HepG2 (cell line): ENCODE results near the gene RHD. TPM values are rescaled to one million over a fixed set of nuclear protein-coding genes. Genes with fewer than 3 reads are reported as not detected.

Experiments
- polyA plus RNA-seq, 8 experiments: library from polyadenylated mRNA; depleted of rRNA in 3 of 8; stranded (reverse) in 7 of 8; unstranded in 1 of 8; fragments of >200 nt; fragmentation: Illumina TruSeq in 4 of 8; extraction: Trizol in 4 of 8; gene quantifications; 2 replicates each; pipeline versions ENCODE4 v1.2.1 to v1.2.3, GENCODE V29; 2011 to 2016; ENCODE audit warnings: low read depth in 4 of 8, missing spikeins in 1 of 8, mixed read lengths in 1 of 8; ENCODE audit not compliant: insufficient read depth in 1 of 8
- total RNA-seq, 5 experiments: library from RNA; depleted of rRNA; stranded (reverse); fragments of >200 nt; fragmentation: Illumina TruSeq; extraction: Trizol; gene quantifications; 2 replicates each; pipeline ENCODE4 v1.2.3, GENCODE V29; 2016; ENCODE audit warnings: low read depth in 1 of 5

Gene RHD
- total and polyA plus RNA-seq, 2 of the 13 experiments (the other 11 are each of a cell fraction or from before 2014, with no cell fraction given): not detected

Other genes starting within 250 kb of the RHD start
- 34.1 and 42.8 TPM in 2 replicates for gene SYF2, start 40.0 kb upstream of the RHD start, total RNA-seq (2016; rRNA removed; fragmentation: Illumina TruSeq; extraction: Trizol)
- 13.9 and 17.8 TPM in 2 replicates for gene SYF2, start 40.0 kb upstream of the RHD start, polyA plus RNA-seq (2011; rRNA removed)
- 11.3 and 52.8 TPM in 2 replicates for gene RSRP1, start 25.1 kb upstream of the RHD start, total RNA-seq (2016; rRNA removed; fragmentation: Illumina TruSeq; extraction: Trizol)
- gene RSRP1, start 25.1 kb upstream of the RHD start, polyA plus RNA-seq (2011; rRNA removed): 43.9 and 46.3 TPM in 2 replicates
- gene TMEM50A, start 65.8 kb downstream of the RHD start, total RNA-seq (2016; rRNA removed; fragmentation: Illumina TruSeq; extraction: Trizol): 33.4 and 51.2 TPM in 2 replicates
- 43.4 and 61.2 TPM in 2 replicates for gene TMEM50A, start 65.8 kb downstream of the RHD start, polyA plus RNA-seq (2011; rRNA removed)
- not detected in 2 replicates for gene RHCE, start 148.3 kb downstream of the RHD start, total RNA-seq (2016; rRNA removed; fragmentation: Illumina TruSeq; extraction: Trizol)
- 0.30 and 0.46 TPM in 2 replicates for gene RHCE, start 148.3 kb downstream of the RHD start, polyA plus RNA-seq (2011; rRNA removed)
- gene MACO1, start 158.4 kb downstream of the RHD start, total RNA-seq (2016; rRNA removed; fragmentation: Illumina TruSeq; extraction: Trizol): 9.2 and 17.0 TPM in 2 replicates
- gene MACO1, start 158.4 kb downstream of the RHD start, polyA plus RNA-seq (2011; rRNA removed): 9.7 TPM in 2 replicates